Stimulated activated CD8-positive, alpha-beta memory T cell treated with anti-CD3 and anti-CD28 coated beads, Interleukin-2, amount 100 ng/mL, for 48 hours (primary cell): Measurements from ENCODE around the gene ANKRD13D.

Experiments used
- DNase-seq, 2 donors: peaks; one replicate each; pipeline ENCODE4 v3.0.0-alpha.2; 2020; ENCODE audit warnings: low read depth in 2 of 2

The ANKRD13D gene

DNA sequence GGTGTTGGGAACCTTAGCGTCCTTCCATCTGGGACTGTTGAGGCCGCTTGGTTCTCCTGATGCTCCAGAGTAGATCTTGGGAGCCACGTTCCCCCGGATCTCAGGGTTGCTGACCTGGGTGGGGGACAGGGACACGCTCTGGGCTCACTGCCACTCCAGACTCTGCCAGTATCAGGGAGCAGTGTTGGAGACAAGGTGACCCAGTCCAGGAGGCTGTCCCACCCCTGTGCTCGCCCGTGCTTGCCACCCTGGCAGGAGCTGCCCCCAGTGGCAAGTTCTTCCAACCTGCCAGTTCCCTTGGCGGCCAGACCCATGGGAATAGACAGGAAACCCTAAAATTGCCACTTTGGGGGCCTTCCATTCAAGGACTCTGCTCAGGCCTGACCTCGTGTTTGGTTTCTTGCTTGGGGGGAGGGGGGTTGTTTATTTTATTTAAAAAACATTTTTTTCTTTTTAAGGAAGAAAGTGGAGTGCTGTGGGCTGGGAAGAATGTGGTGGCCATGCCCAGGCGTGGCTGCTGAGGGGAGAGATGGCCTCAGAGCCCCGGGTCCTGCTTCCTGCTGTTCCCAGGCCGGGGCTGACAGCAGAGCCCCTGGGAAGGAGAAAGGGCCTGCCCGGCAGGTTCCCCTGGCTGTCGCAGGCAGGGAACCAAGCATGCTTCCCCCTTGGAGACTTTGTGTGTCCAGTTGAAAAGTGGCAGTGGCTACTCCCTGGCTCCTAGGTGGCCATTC is 15.7 kb upstream of the ANKRD13D start:
- no peak for DNase-seq

DNA sequence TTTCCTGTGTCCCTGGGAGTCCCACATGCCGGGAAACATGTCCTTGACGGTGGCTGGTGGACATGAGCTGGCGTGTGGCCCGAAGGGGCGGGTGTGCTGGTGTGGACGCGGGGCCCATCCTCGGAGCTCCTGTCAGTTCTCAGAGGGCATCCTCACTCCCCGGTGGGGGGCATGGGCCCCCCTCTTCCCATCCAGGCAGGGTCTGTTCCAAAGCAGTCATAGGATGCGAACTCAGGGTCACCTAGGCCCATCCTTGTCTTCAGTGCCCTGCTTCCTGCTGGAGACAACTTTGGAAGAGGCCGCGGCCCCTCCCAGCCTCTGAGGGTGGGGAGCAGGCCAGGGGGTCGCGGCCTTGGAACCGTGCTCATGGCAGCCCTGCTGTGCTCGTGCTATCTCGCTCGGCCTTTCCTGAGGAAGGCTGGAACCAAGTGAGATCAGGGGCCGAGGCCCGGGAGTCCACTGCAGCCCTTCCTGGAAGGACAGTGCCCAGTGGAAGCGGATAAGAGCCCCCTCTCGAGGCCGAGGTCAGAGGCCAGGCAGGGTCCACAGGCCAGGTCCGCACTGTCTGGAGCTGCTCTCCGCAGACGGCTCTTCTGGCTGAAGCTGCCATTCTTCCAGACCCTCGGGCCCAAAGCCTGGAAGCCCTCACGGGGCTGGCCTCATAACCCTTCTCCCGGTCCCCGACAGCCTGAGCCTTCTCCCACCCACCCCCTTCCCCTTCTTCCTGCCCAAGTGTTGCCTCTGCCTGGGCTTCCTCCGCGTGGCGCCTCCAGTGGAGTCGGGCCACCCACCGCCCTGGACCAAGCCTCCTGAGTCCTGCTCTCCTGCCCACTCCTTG is 14.1 kb upstream of the ANKRD13D start:
- DNase-seq = no peak

DNA sequence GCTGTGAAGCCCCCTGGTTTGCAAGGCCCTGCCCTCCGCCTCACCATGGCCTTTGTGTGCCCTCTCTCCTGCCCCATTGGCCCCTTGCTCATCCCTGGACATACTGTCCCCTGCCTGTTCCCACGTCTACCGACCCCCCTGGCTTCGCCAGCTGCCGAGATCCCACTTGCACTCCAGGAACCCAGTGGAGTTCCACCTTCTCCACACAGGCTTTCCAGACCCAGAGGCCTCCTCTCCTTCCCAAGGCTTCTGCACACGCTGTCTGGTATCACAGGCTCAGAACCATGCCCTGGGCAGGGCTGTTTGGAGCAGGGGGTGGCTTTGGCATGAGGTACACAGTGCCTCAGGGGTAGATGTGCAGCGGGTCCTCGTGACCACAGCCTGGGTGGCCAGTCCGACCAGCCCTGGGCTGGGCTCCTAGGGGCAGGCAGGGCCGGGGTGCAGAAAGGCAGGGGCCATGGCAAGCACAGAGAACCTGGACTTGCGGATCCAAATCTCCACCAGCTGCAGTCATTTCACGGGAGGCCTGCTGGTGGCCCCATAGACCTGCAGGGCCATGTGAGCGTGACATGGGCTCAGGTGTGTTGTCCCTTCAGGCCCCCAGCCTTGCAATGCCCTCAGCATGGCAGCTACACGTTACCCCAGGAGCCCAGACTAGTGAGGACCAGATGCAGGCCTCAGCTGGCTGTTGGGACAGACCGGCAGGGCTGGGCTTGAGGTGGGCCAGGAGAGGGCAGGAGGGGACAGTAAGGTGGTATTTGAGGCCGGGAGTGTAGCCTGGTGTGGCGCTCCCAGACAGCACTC is 13.3 kb upstream of the ANKRD13D start:
- DNase-seq = no peak

DNA sequence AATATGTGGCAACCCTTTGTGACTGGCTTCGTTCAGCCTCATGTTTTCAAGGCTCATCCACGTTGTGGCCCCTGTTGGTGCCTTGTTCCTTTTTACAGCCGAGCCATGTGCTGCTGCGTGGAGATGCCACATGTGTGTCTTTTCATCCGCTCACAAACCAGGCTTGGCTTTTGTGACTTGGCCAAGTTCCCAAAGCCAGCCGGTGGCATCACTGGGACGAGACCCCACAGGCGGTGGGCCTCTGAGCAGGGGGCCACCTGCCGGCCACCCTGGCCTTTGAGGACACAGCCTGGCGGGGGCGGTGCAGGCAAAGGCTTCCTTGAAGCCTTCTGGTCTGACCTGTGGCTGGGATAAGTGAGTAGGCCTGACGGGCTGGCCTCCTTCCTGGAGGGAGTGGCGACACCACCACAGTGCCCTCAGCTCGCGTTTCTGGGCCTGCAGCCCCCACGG is 12.3 kb upstream of the ANKRD13D start:
- peak; percentile 58 to 65 for DNase-seq

DNA sequence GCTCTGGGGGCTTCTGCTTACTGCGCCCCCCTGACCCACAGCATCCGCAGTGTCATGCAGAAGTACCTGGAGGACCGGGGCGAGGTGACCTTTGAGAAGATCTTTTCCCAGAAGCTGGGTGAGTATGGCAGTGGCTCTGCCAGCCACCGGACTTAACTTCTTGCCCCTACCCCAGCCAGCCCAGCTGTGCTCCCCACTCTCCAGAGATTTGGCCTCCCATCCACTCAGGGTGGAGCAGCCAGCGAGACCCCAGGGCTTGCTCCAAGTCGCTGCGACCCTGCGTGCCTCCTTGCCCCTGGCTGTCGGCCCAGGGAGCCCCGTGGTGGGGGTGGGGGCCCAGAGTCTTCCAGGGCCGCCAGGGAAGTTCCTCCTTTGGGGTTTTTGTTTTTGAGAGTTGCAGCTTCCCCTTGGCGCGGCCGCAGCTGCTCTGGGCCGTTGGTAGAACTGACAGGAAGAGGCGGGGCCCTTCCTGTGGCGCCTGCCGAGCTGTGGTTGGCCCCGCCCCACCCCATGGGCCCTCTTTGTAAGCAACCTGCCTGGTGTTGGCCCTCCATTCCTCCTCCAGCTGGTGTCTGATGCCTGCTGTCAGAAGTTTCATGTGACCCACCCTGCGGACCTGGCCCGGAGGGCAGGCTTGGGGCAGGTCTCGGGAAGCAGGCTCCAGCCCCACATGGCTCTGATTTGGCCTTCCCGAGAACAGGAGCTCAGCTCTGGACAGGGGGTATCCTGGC is 11.7 kb upstream of the ANKRD13D start:
- peak; percentile 78 to 88 for DNase-seq

DNA sequence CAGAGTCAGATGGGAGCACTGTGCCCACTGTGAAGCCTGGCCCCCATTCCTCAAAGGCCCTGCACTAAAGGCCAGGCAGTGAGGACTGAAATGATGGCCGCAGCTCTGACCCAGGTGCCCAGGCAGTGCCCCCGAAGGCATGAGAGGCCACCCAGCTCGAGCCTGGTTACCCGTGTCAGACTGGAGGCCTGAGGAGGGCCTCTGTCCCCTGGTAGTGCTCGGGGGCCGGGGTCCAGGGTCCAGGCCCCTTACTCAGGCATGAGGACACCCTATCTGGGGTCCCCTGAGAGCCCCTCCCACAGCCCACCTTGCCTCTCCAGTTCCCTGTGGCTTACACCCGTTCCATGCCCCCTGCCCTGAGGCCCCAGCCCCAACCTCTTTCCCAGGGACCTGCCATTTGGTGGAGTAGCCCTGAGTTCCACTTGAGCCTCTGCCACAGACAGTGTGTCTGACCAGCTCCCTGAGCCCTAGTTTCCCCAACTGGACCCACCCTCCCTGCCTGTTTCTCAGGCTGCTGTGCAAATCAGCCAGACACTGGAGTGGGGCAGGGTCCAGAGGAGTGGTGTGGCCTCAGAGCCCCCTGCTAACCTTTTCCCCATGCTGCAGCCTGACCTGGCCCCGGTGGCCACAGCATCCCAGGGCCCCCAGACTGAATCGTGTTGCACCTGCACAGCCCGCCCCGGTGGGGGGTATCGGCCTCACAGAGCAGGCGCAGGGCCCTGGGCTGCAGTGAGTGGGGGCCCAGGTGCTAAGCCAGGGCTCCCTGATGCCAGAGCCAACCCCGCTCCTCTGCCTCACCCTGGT is 10.8 kb upstream of the ANKRD13D start:
- DNase-seq = no peak

DNA sequence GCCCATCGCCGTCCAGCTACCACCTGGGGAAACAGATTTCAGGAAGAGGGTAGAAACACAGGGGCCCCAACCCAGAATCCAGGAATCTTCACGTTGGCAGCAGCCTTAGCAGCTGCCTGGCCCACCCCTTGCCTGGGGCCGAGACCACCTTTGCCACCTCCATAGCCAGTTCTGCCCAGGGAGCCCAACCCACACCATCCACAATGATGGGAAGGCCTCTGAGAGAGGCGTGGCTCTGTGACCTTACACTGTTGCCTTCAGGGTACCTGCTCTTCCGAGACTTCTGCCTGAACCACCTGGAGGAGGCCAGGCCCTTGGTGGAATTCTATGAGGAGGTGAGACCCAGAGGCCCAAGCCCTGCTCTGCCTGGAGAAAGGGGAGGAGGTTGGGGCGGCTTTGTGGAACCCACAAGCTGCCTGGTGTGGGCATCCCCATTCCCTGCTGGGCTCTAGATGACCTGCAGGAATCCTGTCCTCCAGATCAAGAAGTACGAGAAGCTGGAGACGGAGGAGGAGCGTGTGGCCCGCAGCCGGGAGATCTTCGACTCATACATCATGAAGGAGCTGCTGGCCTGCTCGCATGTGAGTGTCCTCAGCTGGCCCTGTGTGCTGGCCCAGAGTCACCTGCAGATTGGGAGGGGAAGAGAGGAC is 10.0 kb upstream of the ANKRD13D start:
- DNase-seq = no peak

DNA sequence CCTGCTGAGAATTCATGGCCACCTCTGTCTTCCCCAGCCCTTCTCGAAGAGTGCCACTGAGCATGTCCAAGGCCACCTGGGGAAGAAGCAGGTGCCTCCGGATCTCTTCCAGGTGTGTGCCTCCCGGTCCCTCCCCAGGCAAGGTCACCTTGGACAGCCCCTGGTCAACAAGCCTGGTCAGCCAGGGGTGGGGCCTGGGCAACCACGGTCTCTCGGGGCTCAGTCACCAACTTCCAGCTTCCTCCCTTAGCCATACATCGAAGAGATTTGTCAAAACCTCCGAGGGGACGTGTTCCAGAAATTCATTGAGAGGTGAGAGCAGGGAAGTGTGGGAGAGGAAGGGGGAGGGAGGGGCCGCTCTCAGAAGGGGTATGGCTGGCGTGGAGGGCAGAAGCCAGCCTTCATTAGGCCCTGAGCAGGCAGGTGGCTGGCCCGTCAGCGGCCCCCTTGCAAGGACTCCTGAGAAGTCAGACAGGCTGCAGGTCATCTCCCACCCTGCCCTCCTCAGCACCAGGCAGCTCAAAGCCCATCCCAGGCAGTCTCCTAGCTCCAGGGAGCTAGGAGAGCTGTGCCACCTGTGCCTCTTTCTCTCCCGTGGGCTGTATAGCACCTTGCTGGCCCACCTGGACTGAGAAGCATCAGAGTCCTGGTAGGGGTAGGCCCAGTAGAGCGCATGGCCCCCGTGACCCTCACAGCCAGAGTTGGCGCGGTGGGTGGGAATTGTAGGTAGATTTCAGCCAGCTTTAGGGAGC is 9.3 kb upstream of the ANKRD13D start:
- no peak for DNase-seq

DNA sequence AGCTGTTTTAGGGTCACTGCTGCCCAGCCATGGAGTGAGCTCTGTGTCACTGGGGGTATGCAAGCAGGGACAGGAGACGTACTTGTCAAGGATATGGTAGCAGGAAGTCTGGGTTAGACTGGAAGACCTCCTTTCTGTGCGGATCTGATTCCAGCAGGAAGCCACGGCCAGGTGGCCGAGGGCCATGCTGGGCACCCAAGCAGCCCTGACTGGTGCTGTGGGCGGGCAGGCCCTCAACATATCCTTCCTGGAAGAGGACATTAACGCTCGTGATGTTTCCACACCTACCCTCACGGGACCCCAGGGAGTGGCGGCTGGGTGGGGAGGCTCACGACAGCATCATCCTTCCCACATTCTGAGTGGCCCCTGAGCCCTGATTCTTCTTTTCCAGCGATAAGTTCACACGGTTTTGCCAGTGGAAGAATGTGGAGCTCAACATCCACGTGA is 8.7 kb upstream of the ANKRD13D start:
- DNase-seq = no peak

DNA sequence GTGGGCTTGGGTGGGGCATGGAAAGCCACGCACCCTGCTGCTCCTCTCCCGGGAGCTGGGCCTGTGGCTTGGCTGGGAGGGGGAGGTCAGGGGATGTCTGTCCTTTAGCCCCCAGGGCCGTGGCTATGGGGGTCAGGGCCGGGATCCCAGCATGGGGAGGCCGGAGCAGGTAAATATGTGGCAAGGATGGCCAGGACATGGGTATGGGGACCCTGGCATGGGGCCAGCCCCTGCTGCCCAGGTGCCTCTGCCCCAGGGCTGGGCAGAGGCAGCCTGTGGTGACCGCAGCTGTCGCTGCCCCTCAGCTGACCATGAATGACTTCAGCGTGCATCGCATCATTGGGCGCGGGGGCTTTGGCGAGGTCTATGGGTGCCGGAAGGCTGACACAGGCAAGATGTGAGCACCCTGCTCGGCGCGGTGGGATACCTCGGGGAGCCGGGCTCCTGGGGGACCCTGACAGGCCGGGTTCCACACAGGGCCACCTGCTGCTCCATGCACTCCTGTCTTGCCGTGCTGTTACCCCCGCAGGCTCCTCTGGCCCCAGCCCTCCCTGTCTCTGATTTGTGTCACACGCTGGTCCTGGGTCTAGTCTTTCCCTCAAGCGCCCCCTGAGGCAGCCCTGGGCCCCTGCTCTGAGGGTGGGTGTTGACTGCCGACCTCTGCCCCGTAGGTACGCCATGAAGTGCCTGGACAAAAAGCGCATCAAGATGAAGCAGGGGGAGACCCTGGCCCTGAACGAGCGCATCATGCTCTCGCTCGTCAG is 8.1 kb upstream of the ANKRD13D start:
- no peak for DNase-seq

DNA sequence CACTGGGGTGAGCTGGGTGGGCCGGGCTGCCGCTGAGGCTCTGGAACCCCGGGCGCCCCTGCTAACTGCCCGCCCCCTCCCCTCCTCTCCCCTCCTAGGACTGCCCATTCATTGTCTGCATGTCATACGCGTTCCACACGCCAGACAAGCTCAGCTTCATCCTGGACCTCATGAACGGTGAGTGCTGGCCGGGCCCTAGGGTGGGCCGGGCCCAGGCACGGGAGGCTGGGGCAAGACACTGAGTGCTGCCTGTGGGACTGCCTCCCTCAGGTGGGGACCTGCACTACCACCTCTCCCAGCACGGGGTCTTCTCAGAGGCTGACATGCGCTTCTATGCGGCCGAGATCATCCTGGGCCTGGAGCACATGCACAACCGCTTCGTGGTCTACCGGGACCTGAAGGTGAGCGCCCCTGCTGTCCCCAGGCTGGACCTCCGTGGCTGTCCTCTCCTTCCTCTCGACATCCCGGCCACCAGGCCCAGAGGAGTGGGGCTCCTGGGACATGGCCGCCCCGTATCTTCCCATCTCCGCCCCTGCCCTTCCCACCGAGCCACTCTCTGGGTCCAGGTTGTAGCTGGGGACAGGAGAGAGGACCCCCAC is 7.5 kb upstream of the ANKRD13D start:
- no peak for DNase-seq

DNA sequence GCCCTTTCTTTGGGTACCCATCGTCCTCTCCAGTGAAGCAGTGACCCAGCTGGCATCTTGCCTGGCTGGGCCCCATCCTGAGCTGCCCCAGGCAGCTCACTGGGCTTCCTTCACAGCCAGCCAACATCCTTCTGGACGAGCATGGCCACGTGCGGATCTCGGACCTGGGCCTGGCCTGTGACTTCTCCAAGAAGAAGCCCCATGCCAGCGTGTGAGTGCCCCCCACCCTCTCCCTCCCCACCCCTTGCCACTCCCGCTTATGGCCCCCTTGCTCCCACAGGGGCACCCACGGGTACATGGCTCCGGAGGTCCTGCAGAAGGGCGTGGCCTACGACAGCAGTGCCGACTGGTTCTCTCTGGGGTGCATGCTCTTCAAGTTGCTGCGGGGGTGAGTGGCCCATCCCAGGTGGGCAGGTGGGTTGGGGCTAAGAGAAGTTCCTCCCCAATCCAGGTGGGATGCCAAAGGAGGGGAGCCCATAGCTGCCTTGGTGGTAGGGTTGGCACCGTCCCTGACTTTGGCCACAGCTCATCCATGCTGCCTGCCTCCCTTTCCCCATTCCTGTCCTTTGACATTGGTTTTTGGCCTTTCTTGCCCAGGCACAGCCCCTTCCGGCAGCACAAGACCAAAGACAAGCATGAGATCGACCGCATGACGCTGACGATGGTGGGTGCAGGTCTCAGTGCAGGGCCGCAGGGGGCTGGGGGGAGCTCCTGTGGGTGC is 6.8 kb upstream of the ANKRD13D start:
- no peak for DNase-seq

DNA sequence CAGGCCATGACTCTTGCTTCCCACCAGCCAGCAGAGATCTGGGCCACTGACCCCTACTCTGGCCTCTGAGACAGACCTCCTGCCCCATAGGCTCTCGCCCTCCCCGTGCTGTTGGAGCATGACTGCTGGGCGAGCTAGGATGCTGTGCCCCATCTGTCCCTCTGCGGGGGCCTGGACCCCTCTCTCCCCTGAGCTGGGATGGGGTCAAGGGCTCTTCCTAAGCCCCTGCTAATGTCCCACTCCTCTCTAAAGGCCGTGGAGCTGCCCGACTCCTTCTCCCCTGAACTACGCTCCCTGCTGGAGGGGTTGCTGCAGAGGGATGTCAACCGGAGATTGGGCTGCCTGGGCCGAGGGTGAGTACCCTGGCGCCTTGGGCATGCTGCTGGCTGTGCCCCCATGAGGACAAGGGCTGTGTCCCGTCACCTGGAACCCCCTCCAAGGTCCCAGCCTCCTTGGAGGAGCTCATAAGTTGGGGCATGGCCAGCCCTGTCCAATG is 6.2 kb upstream of the ANKRD13D start:
- DNase-seq = no peak

DNA sequence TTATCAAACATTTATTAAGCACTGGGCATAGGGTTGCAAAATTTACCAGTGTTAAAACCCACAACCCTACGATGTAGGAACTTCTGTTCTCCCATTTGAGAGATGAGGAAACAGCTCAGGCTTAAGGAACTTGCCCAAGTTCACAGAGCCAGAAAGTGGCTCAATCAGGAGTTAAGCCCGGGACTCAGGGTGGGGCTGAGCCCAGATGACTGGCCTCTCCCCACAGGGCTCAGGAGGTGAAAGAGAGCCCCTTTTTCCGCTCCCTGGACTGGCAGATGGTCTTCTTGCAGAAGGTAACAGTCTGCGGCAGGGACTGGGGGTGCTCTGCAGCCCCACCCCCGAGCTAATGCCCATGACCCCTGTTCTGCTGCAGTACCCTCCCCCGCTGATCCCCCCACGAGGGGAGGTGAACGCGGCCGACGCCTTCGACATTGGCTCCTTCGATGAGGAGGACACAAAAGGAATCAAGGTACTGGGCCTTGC is 5.6 kb upstream of the ANKRD13D start:
- no peak for DNase-seq

DNA sequence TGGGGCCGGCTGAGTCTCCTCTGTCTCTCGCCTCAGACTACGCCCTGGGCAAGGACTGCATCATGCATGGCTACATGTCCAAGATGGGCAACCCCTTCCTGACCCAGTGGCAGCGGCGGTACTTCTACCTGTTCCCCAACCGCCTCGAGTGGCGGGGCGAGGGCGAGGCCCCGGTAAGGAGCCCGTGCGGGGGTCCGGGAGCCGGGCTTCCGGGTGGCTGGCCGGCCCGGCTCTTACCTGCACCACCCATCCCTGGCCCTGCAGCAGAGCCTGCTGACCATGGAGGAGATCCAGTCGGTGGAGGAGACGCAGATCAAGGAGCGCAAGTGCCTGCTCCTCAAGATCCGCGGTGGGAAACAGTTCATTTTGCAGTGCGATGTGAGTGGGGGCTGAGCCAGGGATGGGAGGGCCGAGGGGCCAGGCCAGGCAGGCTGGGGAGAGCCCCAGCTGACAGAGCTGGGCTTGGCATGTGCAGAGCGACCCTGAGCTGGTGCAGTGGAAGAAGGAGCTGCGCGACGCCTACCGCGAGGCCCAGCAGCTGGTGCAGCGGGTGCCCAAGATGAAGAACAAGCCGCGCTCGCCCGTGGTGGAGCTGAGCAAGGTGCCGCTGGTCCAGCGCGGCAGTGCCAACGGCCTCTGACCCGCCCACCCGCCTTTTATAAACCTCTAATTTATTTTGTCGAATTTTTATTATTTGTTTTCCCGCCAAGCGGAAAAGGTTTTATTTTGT is 4.1 kb upstream of the ANKRD13D start:
- DNase-seq = no peak
